GM11168 (cell line): ENCODE results near the gene KIFAP3.

Experiments used
- in situ Hi-C: fragments of 300-500 bp; cut with MboI; formaldehyde crosslinking; loops from one replicate; pipeline ENCODE4 v1.12.0; 2022; ENCODE audit warnings: low sequenced_read_pairs; ENCODE audit not compliant: unreplicated experiment

The KIFAP3 gene

DNA sequence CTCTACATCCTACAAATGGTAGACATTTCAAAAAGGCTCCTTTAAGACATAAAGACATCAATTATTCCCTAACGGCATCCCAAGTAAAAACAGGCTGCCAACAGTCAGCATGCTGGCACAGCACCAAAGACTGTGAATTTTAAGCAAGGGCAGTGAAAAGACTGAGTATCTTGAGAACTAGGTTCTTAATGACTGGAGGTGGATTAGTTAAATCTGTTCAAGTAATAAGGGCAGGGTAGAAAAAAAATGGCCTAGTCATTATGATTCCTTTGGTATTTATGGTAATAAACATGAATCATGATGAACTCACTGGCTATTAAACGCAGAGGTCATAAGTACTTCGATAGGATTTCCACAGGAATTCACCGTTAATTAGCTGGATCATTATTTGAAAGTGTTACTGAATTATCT is 75.2 kb downstream of the KIFAP3 start:
- in situ Hi-C loops: no loop called here

DNA sequence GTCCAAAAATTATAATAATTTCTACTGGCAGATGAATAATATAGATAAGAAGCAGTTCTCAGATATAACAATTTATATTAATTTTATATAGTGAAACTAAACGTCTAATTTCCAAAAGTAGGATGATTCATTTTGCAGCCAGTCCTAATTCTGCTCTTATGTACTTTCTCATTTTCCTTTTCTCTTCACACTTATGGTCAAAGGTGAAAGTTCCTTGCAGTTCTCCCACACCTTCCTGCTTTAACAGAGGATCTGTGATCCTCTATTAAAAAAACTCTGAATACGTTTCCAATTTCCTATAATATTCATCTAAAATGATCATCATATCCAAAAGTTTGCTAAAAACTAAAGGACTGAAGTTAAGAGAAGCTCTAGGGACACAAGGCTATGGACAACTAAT is 78.5 kb downstream of the KIFAP3 start:
- in situ Hi-C loops: no loop called here

DNA sequence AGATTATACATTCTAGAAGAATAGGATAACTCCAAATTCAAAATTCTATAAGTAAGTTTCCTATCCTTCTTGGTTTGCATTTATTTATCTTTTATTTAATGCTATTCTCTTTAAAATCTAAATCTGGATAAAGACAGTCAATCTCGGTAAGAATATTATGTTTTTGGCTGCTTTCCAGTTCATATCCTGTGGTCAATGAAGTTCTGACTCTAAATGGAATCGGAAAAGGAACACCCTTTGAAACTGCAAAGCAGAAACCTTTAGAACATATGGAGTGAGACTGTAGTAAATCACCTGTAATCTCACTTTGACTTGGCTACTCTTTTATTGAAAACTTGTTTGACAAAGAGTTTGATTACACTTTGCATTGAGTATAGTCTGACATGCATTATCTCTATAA is 85.2 kb downstream of the KIFAP3 start:
- in situ Hi-C loops: no loop called here

DNA sequence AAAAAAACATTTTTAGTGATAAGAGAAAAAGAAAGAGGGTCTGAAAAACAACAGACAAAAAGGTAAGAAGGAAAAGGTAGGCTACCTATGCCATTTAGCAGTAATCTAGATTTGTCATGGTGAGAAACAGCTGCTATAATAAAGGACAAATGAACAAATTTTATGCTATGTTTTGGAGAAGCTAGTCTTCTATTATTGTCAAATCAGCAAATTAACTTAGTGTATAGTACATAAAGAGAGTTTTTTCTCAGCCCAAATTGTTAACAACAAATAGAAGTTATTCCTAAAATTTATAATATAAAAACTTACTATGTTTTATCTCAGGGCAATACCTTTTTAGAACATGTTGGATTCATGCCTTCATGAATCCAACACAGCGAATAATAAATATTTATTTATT is 88.7 kb downstream of the KIFAP3 start:
- in situ Hi-C loops: no loop called here

DNA sequence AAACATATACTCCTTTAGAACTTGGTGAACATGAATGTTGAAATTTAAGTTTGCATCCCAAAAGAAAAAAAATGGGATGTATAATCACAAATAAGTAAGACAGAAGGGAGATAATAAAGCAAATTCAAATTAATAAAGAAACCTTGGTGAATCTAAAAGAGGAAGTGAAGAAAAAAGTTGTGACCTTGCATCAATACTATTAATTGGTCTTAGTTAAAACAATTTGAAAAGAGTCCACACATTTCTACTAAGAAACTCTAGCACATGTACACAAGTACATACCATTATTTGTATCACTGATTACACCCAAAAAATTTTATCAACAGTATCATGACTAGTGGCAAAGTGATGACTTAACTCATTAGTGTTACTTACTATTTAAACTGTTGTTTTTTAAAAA is 100.4 kb downstream of the KIFAP3 start:
- in situ Hi-C loops: no loop called here

DNA sequence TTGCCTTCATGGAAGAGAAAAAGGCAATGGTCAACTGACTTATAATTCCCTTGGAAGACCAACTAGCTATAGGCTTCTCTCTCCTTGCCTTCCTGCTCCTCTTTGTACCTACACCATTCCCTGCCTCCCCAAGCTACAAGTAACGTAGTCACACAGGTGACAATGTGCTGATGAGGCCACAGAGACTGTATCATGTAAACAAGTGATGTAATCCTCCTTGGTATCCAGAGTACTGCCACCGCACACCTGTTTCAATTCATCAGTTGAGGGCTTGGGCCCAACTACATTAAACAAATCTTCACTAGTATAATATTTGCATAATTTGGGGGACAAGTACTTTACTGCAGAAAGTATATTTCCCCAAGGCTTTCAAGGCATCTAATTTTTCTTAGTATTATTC is 104.4 kb downstream of the KIFAP3 start:
- in situ Hi-C loops: no loop called here

DNA sequence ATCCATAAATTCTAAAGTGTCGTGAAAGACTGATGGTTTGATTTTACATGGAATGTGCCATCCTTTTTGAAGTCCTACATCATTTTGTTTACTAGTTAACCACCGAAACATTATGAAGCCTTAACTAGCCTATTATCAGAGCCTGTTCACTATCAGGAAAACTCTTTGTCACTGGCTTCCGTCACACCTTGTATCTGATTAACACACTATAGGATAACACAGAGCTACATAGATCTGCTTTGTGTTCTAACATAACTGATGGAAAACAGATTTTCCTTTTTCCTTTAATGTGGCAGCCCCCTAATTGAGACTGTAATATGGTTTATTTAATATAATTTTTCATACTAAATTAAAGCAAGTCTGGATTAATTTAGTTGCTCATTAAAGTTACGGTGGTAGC is 106.3 kb downstream of the KIFAP3 start:
- in situ Hi-C loops: no loop called here

DNA sequence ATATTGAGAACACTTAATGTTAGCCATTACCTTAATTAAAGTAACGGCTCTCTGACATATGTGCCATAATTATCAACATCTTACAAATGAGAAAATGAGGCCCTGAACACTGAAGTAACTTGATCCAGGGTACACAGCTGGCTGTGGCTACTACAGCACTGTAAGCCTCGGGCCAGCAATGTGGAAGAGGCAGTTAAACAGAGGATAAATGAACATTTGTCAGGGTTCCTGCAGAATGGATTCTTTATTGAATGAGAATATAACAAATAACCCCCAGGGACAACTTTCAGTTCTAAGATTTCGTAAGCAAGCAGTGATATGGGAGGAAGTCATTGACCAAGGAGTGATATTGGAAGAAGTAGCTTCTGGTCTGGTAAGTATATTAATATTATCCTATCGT is 110.3 kb downstream of the KIFAP3 start:
- in situ Hi-C loops: no loop called here

DNA sequence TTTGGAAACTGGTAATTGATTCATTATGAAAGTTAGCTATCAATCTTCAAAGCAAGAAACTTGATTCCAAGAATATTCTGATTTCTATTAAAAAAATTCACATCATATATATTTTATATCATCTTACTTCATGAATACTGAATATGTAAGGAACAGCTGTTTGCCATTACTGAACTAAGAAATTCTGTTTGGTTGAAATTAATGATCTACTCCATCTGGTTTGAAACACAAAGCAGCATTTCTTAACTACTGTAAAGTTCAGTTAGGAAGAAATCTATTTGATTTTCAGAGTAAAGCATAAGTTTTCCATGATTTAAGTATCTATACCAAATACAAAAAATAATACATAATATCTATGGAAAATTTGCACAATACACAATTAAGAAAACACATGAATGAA is 114.8 kb downstream of the KIFAP3 start:
- in situ Hi-C loops: no loop called here

DNA sequence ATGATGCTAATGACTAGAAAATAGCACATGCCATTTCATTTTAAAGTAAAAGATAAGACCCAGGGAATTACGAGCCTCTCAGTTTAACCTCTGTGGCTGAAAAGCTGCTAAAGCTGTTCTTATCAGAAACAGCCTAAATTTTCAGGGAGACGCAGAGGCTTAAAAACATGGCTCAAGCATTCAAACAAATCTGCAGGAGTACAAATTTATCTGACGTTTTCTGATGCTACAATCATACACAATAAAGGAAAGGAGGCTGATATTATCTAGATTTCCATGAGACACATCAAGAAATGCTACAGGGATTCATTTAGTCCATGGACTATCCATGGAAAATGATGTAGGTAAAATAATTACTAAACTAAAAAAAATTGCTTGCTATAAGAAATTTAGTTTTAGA is 115.5 kb downstream of the KIFAP3 start:
- in situ Hi-C loops: no loop called here

DNA sequence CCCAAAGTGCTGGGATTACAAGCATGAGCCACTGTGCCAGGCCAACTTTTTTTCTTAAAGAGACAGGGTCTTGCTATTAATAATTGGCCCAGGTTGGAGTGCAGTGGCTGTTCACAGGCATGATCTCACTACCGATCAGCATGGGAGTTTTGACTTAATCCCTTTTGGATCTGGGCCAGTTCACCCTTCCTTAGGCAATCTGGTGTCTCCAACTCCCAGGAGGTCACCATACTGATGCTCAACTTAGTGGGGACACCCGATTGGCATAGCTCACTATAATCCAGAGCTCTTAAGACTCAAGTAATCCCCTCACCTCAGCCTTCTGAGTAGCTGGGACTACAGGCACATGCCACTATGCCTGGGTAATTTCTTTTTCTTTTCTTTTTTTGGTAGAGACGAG is 116.6 kb downstream of the KIFAP3 start:
- in situ Hi-C loops: no loop called here

DNA sequence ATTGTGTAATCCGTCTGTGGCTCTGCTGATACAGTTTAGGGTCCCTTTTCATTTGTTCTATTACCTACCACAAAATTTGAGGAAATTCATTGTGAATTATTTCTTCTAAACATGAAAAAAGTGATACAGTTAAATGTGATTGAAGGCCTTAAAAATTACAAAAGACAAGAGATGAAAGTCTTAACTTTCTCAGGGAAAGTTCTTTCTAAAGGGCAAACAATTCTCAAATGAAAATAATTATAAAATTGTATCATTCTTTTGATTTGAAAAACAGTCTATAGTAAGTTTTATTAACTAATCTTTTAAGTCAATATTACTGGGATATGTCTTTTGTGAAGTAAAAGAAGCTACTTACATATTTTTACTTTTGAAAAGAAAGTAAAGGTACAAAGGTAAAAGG is 123.4 kb downstream of the KIFAP3 start:
- in situ Hi-C loops: no loop called here

DNA sequence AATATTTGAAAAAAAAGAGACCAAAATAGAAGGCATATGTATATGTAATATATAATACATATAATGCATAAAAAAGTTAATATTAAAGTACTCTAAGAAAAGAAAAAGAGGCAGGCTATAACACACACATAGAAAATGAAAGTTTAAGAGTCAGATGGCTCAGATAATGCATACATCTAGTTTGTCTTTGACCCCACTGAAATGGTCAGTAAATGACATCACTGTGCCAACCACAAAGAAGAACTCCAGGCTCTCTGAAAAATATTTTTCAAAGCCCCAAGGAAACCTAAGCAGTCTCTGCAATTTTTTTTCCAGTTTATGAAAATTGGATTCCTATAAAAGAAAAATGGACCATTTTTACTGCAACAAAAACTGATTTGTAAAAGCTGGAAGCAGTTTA is 125.4 kb downstream of the KIFAP3 start:
- in situ Hi-C loops: no loop called here

DNA sequence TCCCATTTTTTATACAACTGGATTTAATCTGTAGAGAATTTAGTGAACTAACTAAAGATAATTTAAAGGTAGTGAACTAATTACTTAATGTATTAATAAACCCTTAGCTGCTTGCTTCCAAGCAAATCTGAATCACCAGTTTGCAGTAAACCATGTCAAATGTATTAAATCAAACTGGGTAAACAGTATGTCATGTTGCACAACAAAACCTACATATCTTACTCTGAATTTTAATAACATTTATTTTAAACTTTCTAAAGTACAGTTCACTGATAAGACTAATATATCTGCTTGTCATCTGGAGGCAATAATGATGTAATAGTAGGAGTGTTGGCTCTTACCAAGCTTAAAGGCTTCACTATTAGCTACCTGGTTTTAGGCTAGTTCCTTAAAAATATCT is 128.3 kb downstream of the KIFAP3 start:
- in situ Hi-C loops: no loop called here

DNA sequence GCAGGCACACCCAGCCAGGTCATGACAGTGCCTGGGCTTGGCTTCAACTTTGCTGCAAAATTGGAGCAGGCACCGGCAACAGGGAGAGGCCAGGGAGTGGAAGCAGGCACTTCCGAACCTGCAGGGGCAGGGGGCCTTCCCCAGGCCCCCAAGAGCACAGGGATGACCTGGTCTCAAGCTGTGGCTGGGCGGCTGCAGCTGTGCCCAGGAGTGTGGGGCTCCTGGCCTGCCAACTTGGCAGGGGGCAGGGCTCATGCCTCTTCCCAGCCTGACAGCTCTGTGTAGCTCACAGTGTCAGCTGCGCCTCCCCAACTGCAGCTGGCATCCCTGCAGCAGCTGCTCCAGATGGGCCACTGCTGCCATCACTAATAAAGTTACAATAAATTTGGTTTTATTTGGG is 129.3 kb downstream of the KIFAP3 start:
- in situ Hi-C loops: no loop called here

DNA sequence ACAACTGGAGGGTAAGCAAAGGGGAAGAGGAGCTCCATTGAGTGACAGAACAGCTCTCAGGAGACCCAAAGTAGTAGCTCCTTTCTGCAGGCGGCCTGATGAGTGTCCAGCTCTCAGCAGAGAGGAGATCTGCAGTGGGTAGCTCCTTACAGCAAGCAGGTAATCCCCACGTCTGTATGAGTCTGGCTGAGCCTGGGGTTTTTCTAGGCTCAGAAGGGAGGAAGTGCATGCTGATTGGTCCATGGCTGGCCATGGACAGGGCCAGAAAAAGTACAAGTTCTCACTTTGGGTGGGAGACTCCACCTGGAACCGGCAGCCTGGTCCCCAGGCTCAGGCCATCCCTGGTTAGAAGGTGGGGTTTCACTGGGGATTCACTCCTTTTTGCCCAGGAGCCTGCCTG is 129.9 kb downstream of the KIFAP3 start:
- in situ Hi-C loops: no loop called here

DNA sequence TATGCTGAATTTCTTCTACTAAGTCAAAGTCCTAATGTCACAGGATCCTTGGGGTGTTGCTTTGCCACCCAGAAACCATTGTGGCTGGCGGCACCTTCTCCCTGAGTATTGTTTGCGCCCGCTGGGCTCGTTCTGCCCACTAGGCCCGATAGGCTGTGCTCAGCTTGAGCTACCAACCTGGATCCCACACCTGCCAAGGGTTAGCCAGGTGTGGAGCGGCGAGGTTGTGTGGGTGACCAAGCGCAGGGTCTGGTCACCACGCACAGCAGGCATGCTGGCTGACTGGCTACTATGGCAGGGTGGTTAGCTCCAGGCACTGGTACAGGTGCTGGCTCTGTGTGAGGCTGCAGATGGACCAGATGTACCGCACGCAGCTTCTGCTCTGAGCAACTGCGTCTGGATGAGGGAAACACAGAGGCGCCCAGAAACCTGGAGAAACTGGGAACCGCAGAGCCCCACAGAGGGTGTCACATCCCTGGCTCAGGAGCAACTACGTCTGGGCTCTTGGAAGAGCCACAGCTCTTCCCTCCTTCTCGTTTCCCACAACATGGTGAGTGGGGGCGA is 130.4 kb downstream of the KIFAP3 start:
- in situ Hi-C loops: no loop called here

DNA sequence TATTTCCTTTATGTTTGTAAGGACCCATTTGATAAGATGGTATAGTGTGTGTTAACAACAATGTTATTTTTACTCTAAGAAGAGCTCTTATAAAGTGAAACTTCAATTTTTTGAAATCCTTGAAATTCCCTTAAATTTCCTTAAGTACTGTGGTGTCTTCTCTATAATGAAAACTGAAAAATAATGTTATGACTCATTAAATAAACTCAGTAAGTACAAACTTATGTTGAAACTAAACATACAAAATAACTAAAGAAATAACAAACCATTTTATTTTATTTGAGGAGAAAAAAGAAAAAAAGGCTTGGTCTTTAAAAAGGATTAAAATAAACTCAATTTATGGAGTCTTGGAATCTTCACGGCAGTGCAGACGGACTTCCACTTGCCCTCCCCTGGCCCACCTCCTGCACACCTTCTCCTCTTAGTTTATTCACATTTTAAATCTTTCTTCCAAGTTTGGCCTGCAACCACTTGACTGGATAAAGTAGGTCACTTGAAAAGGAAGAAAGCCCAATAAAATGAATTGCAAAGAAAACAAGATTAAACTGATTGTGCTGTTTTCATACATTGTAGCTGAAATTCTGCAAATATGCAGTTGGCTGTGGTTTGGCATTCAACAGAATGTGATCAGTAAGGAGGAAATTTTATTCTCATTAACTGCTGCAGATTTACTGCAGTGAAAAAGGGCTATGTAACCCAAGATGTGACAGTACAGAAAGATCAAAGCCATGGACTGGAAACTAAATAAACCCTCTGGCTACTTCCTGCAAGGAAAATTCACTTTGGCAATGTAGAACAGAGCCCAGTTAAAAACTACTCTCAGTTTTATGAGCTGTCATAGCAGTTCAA is 132.3 kb downstream of the KIFAP3 start:
- in situ Hi-C loops: no loop called here

DNA sequence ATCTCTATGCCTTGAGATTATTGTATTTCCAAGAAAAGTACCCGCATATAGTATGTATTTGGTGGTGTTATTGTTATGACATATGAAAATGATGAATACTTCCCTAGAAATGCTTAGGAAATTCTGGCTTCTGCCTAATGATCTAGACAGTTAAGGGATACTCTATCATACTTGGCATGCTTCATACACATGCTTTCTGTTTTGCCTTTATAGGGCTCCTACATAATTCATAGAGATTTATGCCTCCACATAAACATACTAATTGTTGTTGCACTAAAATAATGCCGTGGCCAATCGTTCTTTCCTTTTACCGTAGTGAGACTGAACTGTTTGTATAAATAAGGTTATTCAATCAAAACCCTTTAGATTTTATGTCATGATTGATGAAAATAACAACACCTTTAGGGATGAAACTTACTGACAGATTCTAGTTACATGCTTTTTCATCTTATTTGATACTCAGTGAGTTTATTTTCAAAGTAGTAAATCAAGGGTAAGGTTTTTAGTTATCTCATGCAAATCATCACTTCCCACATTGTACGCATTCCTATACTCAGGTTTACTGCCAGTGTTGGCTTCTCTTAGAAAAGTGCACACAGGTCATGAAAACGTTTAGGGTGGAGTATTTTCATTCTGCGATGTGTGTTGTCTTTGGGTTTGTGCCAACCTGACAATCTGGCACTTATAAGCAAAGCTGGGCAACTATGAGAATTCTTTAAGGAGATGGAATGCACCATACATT is 140.3 kb downstream of the KIFAP3 start:
- in situ Hi-C loops: no loop called here

DNA sequence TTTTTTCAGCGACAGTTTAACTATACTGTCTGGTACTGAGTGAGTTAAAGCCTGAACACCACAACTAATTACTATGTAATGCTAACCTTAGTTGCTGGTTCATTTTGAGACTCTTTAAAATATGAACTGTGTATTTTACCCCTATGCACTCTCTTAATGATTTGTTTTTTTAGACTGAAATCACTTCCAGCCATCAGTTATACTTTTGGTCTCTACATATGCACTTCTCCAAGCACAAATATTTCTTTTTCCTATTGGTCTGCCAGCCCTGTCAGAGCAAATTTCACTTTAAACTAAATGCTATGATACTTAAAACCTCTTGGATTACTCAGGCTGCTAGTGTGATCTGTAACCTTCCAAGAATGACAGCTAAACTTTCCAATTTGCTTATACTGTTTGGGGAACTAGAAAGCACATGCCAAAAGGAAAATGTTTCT is 142.7 kb downstream of the KIFAP3 start:
- in situ Hi-C loops: no loop called here

DNA sequence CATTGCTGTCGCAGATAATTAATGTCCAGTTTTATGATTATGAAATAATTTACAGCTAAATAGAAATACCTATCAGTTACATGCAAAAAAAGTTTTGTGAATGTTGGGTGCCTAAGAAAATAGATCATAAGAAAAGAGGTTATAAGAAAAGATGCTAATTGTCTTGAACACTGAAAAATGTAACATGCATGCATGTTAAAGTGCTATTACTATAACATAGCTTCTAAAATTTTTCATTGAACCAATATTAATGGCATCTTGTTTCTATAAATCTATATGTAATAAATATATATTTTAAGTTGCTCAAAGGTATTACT is 145.3 kb downstream of the KIFAP3 start:
- in situ Hi-C loops: no loop called here
